GM23248 (cell line): ENCODE data around the gene MMP28.

Experiments used
- EZH2 ChIP-seq: fragments of 200-600 bp; sonication (generic); IDR thresholded peaks from 2 replicates; pipeline ENCODE4 v1.6.1; 2018; ENCODE audit warnings: antibody characterized with exemption, mild to moderate bottlenecking; ENCODE audit not compliant: insufficient read depth, poor library complexity, severe bottlenecking
- EZH2phosphoT487 ChIP-seq: fragments of 200-600 bp; sonication (generic); IDR thresholded peaks from 2 replicates; pipeline ENCODE4 v1.6.1; 2018; ENCODE audit warnings: antibody characterized with exemption, moderate library complexity, mild to moderate bottlenecking, low read depth; ENCODE audit not compliant: insufficient read depth

GRCh38 chr17:35841101-35841500 lies 45.7 kb upstream of the MMP28 start:
- no peak for TF ChIP-seq EZH2phosphoT487
- TF ChIP-seq EZH2 = no peak
